ENCODE measurements around the gene ZYX.

ZYX gene

GRCh38 chr7:143380646-143381426 is at the start of gene ZYX:
Gene ZYX (plus strand): TSS chr7:143381345. CDS start chr7:143381572, 227 bp downstream.
- peak; percentile 91 to 92 for DNase-seq (ENCODE audit: low read depth in 2 of 2)

- no peak for DNase-seq (ENCODE audit: low read depth in 2 of 2)
Observed at GRCh38 chr7:143334244-143334643, 46.9 kb upstream of the ZYX start.

GRCh38 chr7:143337216-143337615 is 43.9 kb upstream of the ZYX start:
- DNase-seq (ENCODE audit: low read depth in 2 of 2): no peak

GRCh38 chr7:143341842-143342241 is 39.3 kb upstream of the ZYX start:
- DNase-seq (ENCODE audit: low read depth in 2 of 2): no peak

GRCh38 chr7:143343596-143343995 is 37.5 kb upstream of the ZYX start:
- DNase-seq (ENCODE audit: low read depth in 2 of 2): no peak

- DNase-seq (ENCODE audit: low read depth in 2 of 2): no peak
Observed at GRCh38 chr7:143345428-143345900, 35.7 kb upstream of the ZYX start.

GRCh38 chr7:143346018-143346417 is 35.1 kb upstream of the ZYX start:
- no peak for DNase-seq (ENCODE audit: low read depth in 2 of 2)

GRCh38 chr7:143347950-143348349 is 33.2 kb upstream of the ZYX start:
- no peak for DNase-seq (ENCODE audit: low read depth in 2 of 2)

- no peak for DNase-seq (ENCODE audit: low read depth in 2 of 2)
Observed at GRCh38 chr7:143351060-143351459, 30.1 kb upstream of the ZYX start.

- no peak for DNase-seq (ENCODE audit: low read depth in 2 of 2)
Observed at GRCh38 chr7:143351574-143351973, 29.6 kb upstream of the ZYX start.

GRCh38 chr7:143352531-143353002 is 28.6 kb upstream of the ZYX start:
- no peak for DNase-seq (ENCODE audit: low read depth in 2 of 2)

GRCh38 chr7:143354376-143354775 is 26.8 kb upstream of the ZYX start:
- no peak for DNase-seq (ENCODE audit: low read depth in 2 of 2)

- no peak for DNase-seq (ENCODE audit: low read depth in 2 of 2)
Observed at GRCh38 chr7:143354965-143355364, 26.2 kb upstream of the ZYX start.

- no peak for DNase-seq (ENCODE audit: low read depth in 2 of 2)
Observed at GRCh38 chr7:143355450-143356385, 25.4 kb upstream of the ZYX start.

- DNase-seq (ENCODE audit: low read depth in 2 of 2): no peak
Observed at GRCh38 chr7:143356414-143357050, 24.6 kb upstream of the ZYX start.

GRCh38 chr7:143358626-143359025 is 22.5 kb upstream of the ZYX start:
- DNase-seq (ENCODE audit: low read depth in 2 of 2): no peak

GRCh38 chr7:143359771-143360353 is 21.3 kb upstream of the ZYX start:
- no peak for DNase-seq (ENCODE audit: low read depth in 2 of 2)

- no peak for DNase-seq (ENCODE audit: low read depth in 2 of 2)
Observed at GRCh38 chr7:143360788-143361551, 20.2 kb upstream of the ZYX start.

- DNase-seq (ENCODE audit: low read depth in 2 of 2): no peak
Observed at GRCh38 chr7:143361552-143362130, 19.5 kb upstream of the ZYX start.

All from fibroblast of skin of left quadriceps (primary cell).